Stimulated activated CD4-positive, alpha-beta T cell treated with anti-CD3 and anti-CD28 coated beads, Interleukin-12 subunit alpha, Interleukin-12 subunit beta, amount 100 ng/mL, for 48 hours (primary cell): ENCODE data around the gene PHLPP1.

Experiments used
- DNase-seq, 3 donors: peaks; one replicate each; pipeline ENCODE4 v3.0.0-alpha.2; 2020; ENCODE audit warnings: low read depth in 2 of 3, low spot score in 1 of 3

The PHLPP1 gene

GRCh38 chr18:62771494-62772270 lies 56.3 kb downstream of the PHLPP1 start:
- DNase-seq = no peak

GRCh38 chr18:62772860-62773584 lies 57.7 kb downstream of the PHLPP1 start:
- DNase-seq = no peak

- no peak for DNase-seq
These were observed 58.4 kb downstream of the PHLPP1 start for GRCh38 chr18:62773691-62774090.

GRCh38 chr18:62776024-62776570 lies 60.8 kb downstream of the PHLPP1 start:
- no peak for DNase-seq

- DNase-seq = no peak
These were observed 62.5 kb downstream of the PHLPP1 start for GRCh38 chr18:62777814-62778213.

GRCh38 chr18:62778976-62779869 lies 63.9 kb downstream of the PHLPP1 start:
- DNase-seq = no peak

GRCh38 chr18:62781262-62781661 lies 65.9 kb downstream of the PHLPP1 start:
- no peak for DNase-seq

- no peak for DNase-seq
These were observed 66.6 kb downstream of the PHLPP1 start for GRCh38 chr18:62781893-62782292.

GRCh38 chr18:62784338-62784965 lies 69.1 kb downstream of the PHLPP1 start:
- no peak for DNase-seq

- no peak for DNase-seq
These were observed 69.6 kb downstream of the PHLPP1 start for GRCh38 chr18:62784966-62785413.

GRCh38 chr18:62786689-62787088 lies 71.3 kb downstream of the PHLPP1 start:
- DNase-seq = no peak

GRCh38 chr18:62788111-62788510 lies 72.8 kb downstream of the PHLPP1 start:
- no peak for DNase-seq

GRCh38 chr18:62788876-62789275 lies 73.5 kb downstream of the PHLPP1 start:
- DNase-seq = no peak

- no peak for DNase-seq
These were observed 75.8 kb downstream of the PHLPP1 start for GRCh38 chr18:62790871-62791772.

- DNase-seq = no peak
These were observed 76.7 kb downstream of the PHLPP1 start for GRCh38 chr18:62792016-62792415.

GRCh38 chr18:62795813-62796212 lies 80.5 kb downstream of the PHLPP1 start:
- no peak for DNase-seq

GRCh38 chr18:62796216-62796621 lies 80.9 kb downstream of the PHLPP1 start:
- DNase-seq = no peak

- no peak for DNase-seq
These were observed 82.0 kb downstream of the PHLPP1 start for GRCh38 chr18:62797329-62797728.

GRCh38 chr18:62799977-62800376 lies 84.6 kb downstream of the PHLPP1 start:
- DNase-seq = no peak

- no peak for DNase-seq
These were observed 87.2 kb downstream of the PHLPP1 start for GRCh38 chr18:62802523-62802922.
